ENCODE data around the gene SYT7. TPM values are rescaled to one million over a fixed set of nuclear protein-coding genes. Genes with fewer than 3 reads are reported as not detected.

SYT7 gene
- total RNA-seq, 1 donor from 2014 or later = 93.6 TPM

- Mint-ChIP-seq H3K4me3 (ENCODE audit: unreplicated experiment) (no peak overlapping the region), H3K9me3 (ENCODE audit: unreplicated experiment) (peaks cover 21% of the 10 kb centered on the region)
These were observed 33.0 kb upstream of the SYT7 start for GRCh38 chr11:61613870-61614269.

GRCh38 chr11:61613051-61613450 is 32.2 kb upstream of the SYT7 start:
- H3K27ac Mint-ChIP-seq (ENCODE audit: unreplicated experiment) = peak overlapping the region; percentile 38

More at GRCh38 chr11:61613870-61614269, 33.0 kb upstream of the SYT7 start:
- DNase-seq = no peak
- no peak for TF ChIP-seq CTCF (IDR thresholded peaks at IDR 0.05; ENCODE audit: partially characterized antibody, unreplicated experiment)
- Mint-ChIP-seq H3K27ac (ENCODE audit: unreplicated experiment) (no peak overlapping the region), H3K27me3 (ENCODE audit: unreplicated experiment) (peaks cover 20% of the 10 kb centered on the region), H3K36me3 (ENCODE audit: unreplicated experiment) (no peaks in the 10 kb centered on the region), H3K4me1 (ENCODE audit: low read depth, unreplicated experiment) (peaks cover 33% of the 10 kb centered on the region)

GRCh38 chr11:61611309-61611708 is 30.4 kb upstream of the SYT7 start:
- H3K27me3 Mint-ChIP-seq (ENCODE audit: unreplicated experiment) = peaks cover 22% of the 10 kb centered on the region
- H3K4me3 Mint-ChIP-seq (ENCODE audit: unreplicated experiment) = peak overlapping the region; percentile 23

More at GRCh38 chr11:61613051-61613450, 32.2 kb upstream of the SYT7 start:
- H3K27me3 Mint-ChIP-seq (ENCODE audit: unreplicated experiment) = peaks cover 20% of the 10 kb centered on the region
- peaks cover 33% of the 10 kb centered on the region for H3K4me1 Mint-ChIP-seq (ENCODE audit: low read depth, unreplicated experiment)
- no peak overlapping the region for H3K4me3 Mint-ChIP-seq (ENCODE audit: unreplicated experiment)
- H3K36me3 Mint-ChIP-seq (ENCODE audit: unreplicated experiment) = no peaks in the 10 kb centered on the region
- peaks cover 22% of the 10 kb centered on the region for H3K9me3 Mint-ChIP-seq (ENCODE audit: unreplicated experiment)
- no peak for TF ChIP-seq CTCF (IDR thresholded peaks at IDR 0.05; ENCODE audit: partially characterized antibody, unreplicated experiment)
- DNase-seq = no peak

GRCh38 chr11:61610905-61611304 is 30.0 kb upstream of the SYT7 start:
- Mint-ChIP-seq H3K36me3 (ENCODE audit: unreplicated experiment) (no peaks in the 10 kb centered on the region), H3K9me3 (ENCODE audit: unreplicated experiment) (peaks cover 25% of the 10 kb centered on the region), H3K4me1 (ENCODE audit: low read depth, unreplicated experiment) (peaks cover 35% of the 10 kb centered on the region), H3K4me3 (ENCODE audit: unreplicated experiment) (peak overlapping the region; percentile 81), H3K27me3 (ENCODE audit: unreplicated experiment) (peaks cover 22% of the 10 kb centered on the region), H3K27ac (ENCODE audit: unreplicated experiment) (peak overlapping the region; percentile 97)
- no peak for DNase-seq
- TF ChIP-seq CTCF (IDR thresholded peaks at IDR 0.05; ENCODE audit: partially characterized antibody, unreplicated experiment) = no peak

More at GRCh38 chr11:61611309-61611708, 30.4 kb upstream of the SYT7 start:
- peak; percentile 82 for DNase-seq
- peaks cover 25% of the 10 kb centered on the region for H3K9me3 Mint-ChIP-seq (ENCODE audit: unreplicated experiment)
- H3K27ac Mint-ChIP-seq (ENCODE audit: unreplicated experiment) = peak overlapping the region; percentile 97
- peaks cover 32% of the 10 kb centered on the region for H3K4me1 Mint-ChIP-seq (ENCODE audit: low read depth, unreplicated experiment)
- no peaks in the 10 kb centered on the region for H3K36me3 Mint-ChIP-seq (ENCODE audit: unreplicated experiment)
- no peak for TF ChIP-seq CTCF (IDR thresholded peaks at IDR 0.05; ENCODE audit: partially characterized antibody, unreplicated experiment)

GRCh38 chr11:61609980-61610366 is 29.1 kb upstream of the SYT7 start:
- H3K9me3 Mint-ChIP-seq (ENCODE audit: unreplicated experiment) = peaks cover 27% of the 10 kb centered on the region
- H3K27ac Mint-ChIP-seq (ENCODE audit: unreplicated experiment) = peak overlapping the region; percentile 97
- peaks cover 22% of the 10 kb centered on the region for H3K27me3 Mint-ChIP-seq (ENCODE audit: unreplicated experiment)
- peak; percentile 54 for DNase-seq
- H3K4me1 Mint-ChIP-seq (ENCODE audit: low read depth, unreplicated experiment) = peaks cover 35% of the 10 kb centered on the region
- H3K4me3 Mint-ChIP-seq (ENCODE audit: unreplicated experiment) = peak overlapping the region; percentile 81
- no peak for TF ChIP-seq CTCF (IDR thresholded peaks at IDR 0.05; ENCODE audit: partially characterized antibody, unreplicated experiment)
- H3K36me3 Mint-ChIP-seq (ENCODE audit: unreplicated experiment) = no peaks in the 10 kb centered on the region

Measured in glutamatergic neuron (in vitro differentiated cells).